Measurements from ENCODE around the gene FAM209A.
"Not testable (repeated sequence)": the region's sequence is repeated elsewhere in the genome, so short reads cannot be mapped to it uniquely, and the experiment has no call there.

Gene FAM209A

GRCh38 chr20:56524444-56524843, at the start of gene FAM209A:
Gene FAM209A (plus strand): TSS chr20:56524744. CDS start chr20:56524809, 65 bp downstream.
- DNase-seq (ENCODE audit: insufficient read length, low spot score); FAIRE-seq: not testable (repeated sequence)

- no peak for FAIRE-seq
Observed at GRCh38 chr20:56483970-56484369, 40.6 kb upstream of the FAM209A start.

GRCh38 chr20:56487216-56487615, 37.3 kb upstream of the FAM209A start:
- no peak for TF ChIP-seq POLR2A (IDR thresholded peaks at IDR 0.05; ENCODE audit: low read depth, low read length)
- DNase-seq (ENCODE audit: insufficient read length, low spot score): no peak
- FAIRE-seq: no peak

More at GRCh38 chr20:56483970-56484369, 40.6 kb upstream of the FAM209A start:
- DNase-seq (ENCODE audit: insufficient read length, low spot score): no peak
- no peak for TF ChIP-seq POLR2A (IDR thresholded peaks at IDR 0.05; ENCODE audit: low read depth, low read length)

GRCh38 chr20:56488566-56488965, 36.0 kb upstream of the FAM209A start:
- no peak for TF ChIP-seq POLR2A (IDR thresholded peaks at IDR 0.05; ENCODE audit: low read depth, low read length)
- FAIRE-seq (no peak), DNase-seq (ENCODE audit: insufficient read length, low spot score) (no peak)

GRCh38 chr20:56501116-56501515, 23.4 kb upstream of the FAM209A start:
- TF ChIP-seq POLR2A (IDR thresholded peaks at IDR 0.05; ENCODE audit: low read depth, low read length): no peak
- FAIRE-seq: no peak

GRCh38 chr20:56503916-56504315, 20.6 kb upstream of the FAM209A start:
- FAIRE-seq (no peak), DNase-seq (ENCODE audit: insufficient read length, low spot score) (no peak)
- TF ChIP-seq POLR2A (IDR thresholded peaks at IDR 0.05; ENCODE audit: low read depth, low read length): no peak

More at GRCh38 chr20:56501116-56501515, 23.4 kb upstream of the FAM209A start:
- no peak for DNase-seq (ENCODE audit: insufficient read length, low spot score)

- TF ChIP-seq POLR2A (IDR thresholded peaks at IDR 0.05; ENCODE audit: low read depth, low read length): no peak
- DNase-seq (ENCODE audit: insufficient read length, low spot score): no peak
- FAIRE-seq: no peak
Observed at GRCh38 chr20:56504373-56505005, 20.1 kb upstream of the FAM209A start.

GRCh38 chr20:56506103-56506502, 18.4 kb upstream of the FAM209A start:
- no peak for FAIRE-seq
- DNase-seq (ENCODE audit: insufficient read length, low spot score): no peak
- TF ChIP-seq POLR2A (IDR thresholded peaks at IDR 0.05; ENCODE audit: low read depth, low read length): no peak

- TF ChIP-seq POLR2A (IDR thresholded peaks at IDR 0.05; ENCODE audit: low read depth, low read length): no peak
- no peak for DNase-seq (ENCODE audit: insufficient read length, low spot score)
- FAIRE-seq: no peak
Observed at GRCh38 chr20:56511926-56512325, 12.6 kb upstream of the FAM209A start.

- DNase-seq (ENCODE audit: insufficient read length, low spot score): no peak
- no peak for FAIRE-seq
- TF ChIP-seq POLR2A (IDR thresholded peaks at IDR 0.05; ENCODE audit: low read depth, low read length): no peak
Observed at GRCh38 chr20:56513161-56514150, 11.1 kb upstream of the FAM209A start.

- DNase-seq (ENCODE audit: insufficient read length, low spot score) (no peak), FAIRE-seq (no peak)
- TF ChIP-seq POLR2A (IDR thresholded peaks at IDR 0.05; ENCODE audit: low read depth, low read length): no peak
Observed at GRCh38 chr20:56516631-56517030, 7.9 kb upstream of the FAM209A start.

GRCh38 chr20:56517211-56517610, 7.3 kb upstream of the FAM209A start:
- no peak for FAIRE-seq
- no peak for DNase-seq (ENCODE audit: insufficient read length, low spot score)

GRCh38 chr20:56517641-56518040, 6.9 kb upstream of the FAM209A start:
- TF ChIP-seq POLR2A (IDR thresholded peaks at IDR 0.05; ENCODE audit: low read depth, low read length): no peak
- FAIRE-seq (no peak), DNase-seq (ENCODE audit: insufficient read length, low spot score) (no peak)

More at GRCh38 chr20:56517211-56517610, 7.3 kb upstream of the FAM209A start:
- no peak for TF ChIP-seq POLR2A (IDR thresholded peaks at IDR 0.05; ENCODE audit: low read depth, low read length)

GRCh38 chr20:56518126-56518525, 6.4 kb upstream of the FAM209A start:
- TF ChIP-seq POLR2A (IDR thresholded peaks at IDR 0.05; ENCODE audit: low read depth, low read length): no peak
- no peak for FAIRE-seq

More at GRCh38 chr20:56518126-56518525, 6.4 kb upstream of the FAM209A start:
- DNase-seq (ENCODE audit: insufficient read length, low spot score): no peak
